PC-3 (cell line): ENCODE data around the gene APOO. TPM values are rescaled to one million over a fixed set of nuclear protein-coding genes. Genes with fewer than 3 reads are reported as not detected.

Source experiments
- ATAC-seq: fragments of 200-7000 bp; cut with Tn5 transposase; 2 replicates; pipeline ENCODE4 v1.9.1; 2020; ENCODE audit warnings: mild to moderate bottlenecking, moderate library complexity
- BruUV-seq: library from RNA; stranded (reverse); fragments of 400-500 nt; replicated peaks from 2 replicates; lab custom pipeline; 2021; lab: Mats Ljungman, UMichigan
- CTCF ChIA-PET: fragments of 300-600 bp; sonication (Branson Sonifier 250); formaldehyde crosslinking; loops from one replicate; lab custom pipeline; 2022; ENCODE audit warnings: antibody characterized with exemption; lab: Charles Lee
- POLR2A ChIA-PET: fragments of 300-600 bp; sonication (Branson Sonifier 250); formaldehyde crosslinking; loops from one replicate; lab custom pipeline; 2022; ENCODE audit warnings: antibody characterized with exemption; ENCODE audit not compliant: unreplicated experiment; lab: Charles Lee
- DNase-seq: peaks from one replicate; pipeline ENCODE4 v3.0.0-alpha.2; 2015
- H2AFZ ChIP-seq: fragments of 300-600 bp; sonication (generic); 2 replicates; pipeline ENCODE4 v1.6.0; 2016; ENCODE audit warnings: antibody characterized with exemption, low read length
- H3F3A ChIP-seq: fragments of 300-600 bp; sonication (generic); one replicate; pipeline ENCODE4 v1.6.0; 2017; ENCODE audit warnings: antibody characterized with exemption, low read length, control low read depth, mild to moderate bottlenecking; ENCODE audit not compliant: unreplicated experiment
- H3K27ac ChIP-seq: fragments of 300-600 bp; sonication (generic); 2 replicates; pipeline ENCODE4 v1.5.1; 2016; ENCODE audit warnings: mild to moderate bottlenecking, low read length
- H3K27me3 ChIP-seq: fragments of 300-600 bp; sonication (generic); 2 replicates; pipeline ENCODE4 v1.6.1; 2016; ENCODE audit warnings: low read length, mixed read lengths
- H3K36me3 ChIP-seq: fragments of 300-600 bp; sonication (generic); 2 replicates; pipeline ENCODE4 v1.6.1; 2016; ENCODE audit warnings: low read depth, mixed run types, low read length, mixed read lengths
- H3K4me1 ChIP-seq: fragments of 300-600 bp; sonication (generic); 2 replicates; pipeline ENCODE4 v1.5.1; 2016; ENCODE audit warnings: low read length; ENCODE audit not compliant: insufficient read depth
- H3K4me2 ChIP-seq: fragments of 300-600 bp; sonication (generic); 2 replicates; pipeline ENCODE4 v1.6.0; 2016; ENCODE audit warnings: low read length
- H3K4me3 ChIP-seq: fragments of 300-600 bp; sonication (generic); 2 replicates; pipeline ENCODE4 v1.5.1; 2016; ENCODE audit warnings: mild to moderate bottlenecking, low read length, mixed read lengths
- H3K79me2 ChIP-seq: fragments of 300-600 bp; sonication (generic); 2 replicates; pipeline ENCODE4 v1.6.1; 2017; ENCODE audit warnings: low read length, mixed read lengths
- H3K9ac ChIP-seq: fragments of 300-600 bp; sonication (generic); 2 replicates; pipeline ENCODE4 v1.6.0; 2016; ENCODE audit warnings: mild to moderate bottlenecking, low read length
- H3K9me2 ChIP-seq: fragments of 300-600 bp; sonication (generic); replicated peaks from 2 replicates; pipeline ENCODE4 v1.6.1; 2016; ENCODE audit warnings: mixed run types, low read length, mixed read lengths
- H3K9me3 ChIP-seq: fragments of 300-600 bp; sonication (generic); 2 replicates; pipeline ENCODE4 v1.6.1; 2016; ENCODE audit warnings: low read length, mixed read lengths
- H4K20me1 ChIP-seq: fragments of 300-600 bp; sonication (generic); 2 replicates; pipeline ENCODE4 v1.6.1; 2016; ENCODE audit warnings: low read length, mixed read lengths
- EZH2 ChIP-seq: fragments of 300-600 bp; sonication (generic); IDR thresholded peaks from one replicate; pipeline ENCODE4 v1.6.1; 2017; ENCODE audit warnings: antibody characterized with exemption, mild to moderate bottlenecking, low read length; ENCODE audit not compliant: unreplicated experiment
- EZH2phosphoT487 ChIP-seq: fragments of 300-600 bp; sonication (generic); IDR thresholded peaks from 2 replicates; pipeline ENCODE4 v1.6.1; 2018; ENCODE audit warnings: mild to moderate bottlenecking, antibody characterized with exemption, low read length, borderline replicate concordance
- intact Hi-C: fragments of 100-400 bp; cut with micrococcal nuclease; formaldehyde crosslinking; loops from 2 replicates; pipeline ENCODE4 v1.9.0; 2023
- total RNA-seq: library from RNA; depleted of rRNA; stranded (reverse); fragments of >200 nt; gene quantifications from 2 replicates; pipeline ENCODE4 v1.2.3, GENCODE V29; 2014
- TF ChIP-seq, protein P1 (sequence below): fragments of 300-600 bp; sonication (generic); conservative IDR thresholded peaks from 2 replicates; pipeline ENCODE4 v1.5.1; 2017; ENCODE audit warnings: antibody characterized with exemption, low read depth, mild to moderate bottlenecking, low read length

The APOO gene
- total RNA-seq, 1 experiment from 2014 or later, result 34.0 TPM

DNA sequence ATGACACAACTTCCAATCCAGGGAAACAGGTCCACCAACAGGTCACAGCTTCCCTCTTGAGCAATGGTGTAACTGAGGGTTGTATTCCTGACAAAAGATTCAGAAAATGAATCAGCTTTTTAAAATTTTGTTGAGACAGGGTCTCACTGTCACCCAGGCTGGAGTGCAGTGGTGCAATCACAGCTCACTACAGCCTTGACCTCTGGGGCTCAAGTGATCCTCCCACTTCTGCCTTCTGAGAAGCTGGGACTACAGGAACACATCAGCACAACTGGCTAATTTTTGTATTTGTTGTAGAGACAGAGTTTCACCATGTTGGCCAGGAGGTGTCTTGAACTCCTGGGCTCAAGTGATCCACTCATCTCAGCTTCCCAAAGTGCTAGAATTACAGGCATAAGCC, 81.1 kb downstream of the APOO start:
- Histone ChIP-seq H3K4me1 (peaks cover 18% of the 10 kb centered on the region), H3K4me3 (no peak overlapping the region), H3K4me2 (no peak overlapping the region), H3K27me3 (no peaks in the 10 kb centered on the region), H3K9me2 (no peaks in the 10 kb centered on the region), H3K27ac (no peak overlapping the region), H3K9me3 (no peaks in the 10 kb centered on the region), H2AFZ (no peak overlapping the region), H4K20me1 (no peaks in the 10 kb centered on the region), H3K36me3 (no peaks in the 10 kb centered on the region), H3K9ac (no peak overlapping the region), H3F3A (no peaks in the 10 kb centered on the region), H3K79me2 (no peaks in the 10 kb centered on the region)
- TF ChIP-seq EZH2 (no peak), EZH2phosphoT487 (no peak)
- TF ChIP-seq, protein P1, sequence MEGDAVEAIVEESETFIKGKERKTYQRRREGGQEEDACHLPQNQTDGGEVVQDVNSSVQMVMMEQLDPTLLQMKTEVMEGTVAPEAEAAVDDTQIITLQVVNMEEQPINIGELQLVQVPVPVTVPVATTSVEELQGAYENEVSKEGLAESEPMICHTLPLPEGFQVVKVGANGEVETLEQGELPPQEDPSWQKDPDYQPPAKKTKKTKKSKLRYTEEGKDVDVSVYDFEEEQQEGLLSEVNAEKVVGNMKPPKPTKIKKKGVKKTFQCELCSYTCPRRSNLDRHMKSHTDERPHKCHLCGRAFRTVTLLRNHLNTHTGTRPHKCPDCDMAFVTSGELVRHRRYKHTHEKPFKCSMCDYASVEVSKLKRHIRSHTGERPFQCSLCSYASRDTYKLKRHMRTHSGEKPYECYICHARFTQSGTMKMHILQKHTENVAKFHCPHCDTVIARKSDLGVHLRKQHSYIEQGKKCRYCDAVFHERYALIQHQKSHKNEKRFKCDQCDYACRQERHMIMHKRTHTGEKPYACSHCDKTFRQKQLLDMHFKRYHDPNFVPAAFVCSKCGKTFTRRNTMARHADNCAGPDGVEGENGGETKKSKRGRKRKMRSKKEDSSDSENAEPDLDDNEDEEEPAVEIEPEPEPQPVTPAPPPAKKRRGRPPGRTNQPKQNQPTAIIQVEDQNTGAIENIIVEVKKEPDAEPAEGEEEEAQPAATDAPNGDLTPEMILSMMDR, result no peak
- intact Hi-C loops, result no loop called here
- ChIA-PET POLR2A (no interaction called here), CTCF (no interaction called here)
- no TSS peak for BruUV-seq
- ATAC-seq (no peak), DNase-seq (no peak)

DNA sequence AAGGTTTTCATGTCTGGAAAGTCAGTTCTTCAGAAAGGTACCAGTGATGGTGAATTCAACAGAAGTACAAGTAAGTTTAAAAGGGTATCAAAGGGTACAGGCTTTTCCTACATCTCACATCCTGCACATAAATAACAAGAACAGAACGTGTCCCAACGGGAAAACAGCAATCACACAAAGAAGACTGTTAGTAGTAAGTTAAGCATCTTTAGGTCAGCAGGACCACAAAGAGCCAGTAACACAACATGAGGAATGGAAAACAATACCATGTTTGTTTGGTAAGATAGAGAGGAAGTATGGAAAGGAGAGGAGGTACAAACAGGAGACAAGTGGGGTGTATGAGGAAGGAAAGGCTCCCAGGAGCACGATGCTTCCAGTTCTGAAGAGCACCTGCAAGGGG, 81.5 kb downstream of the APOO start:
- Histone ChIP-seq H3K4me1 (peaks cover 20% of the 10 kb centered on the region), H3K4me2 (no peak overlapping the region), H3K9me3 (no peaks in the 10 kb centered on the region), H3K27ac (no peak overlapping the region), H3K79me2 (no peaks in the 10 kb centered on the region), H3K27me3 (no peaks in the 10 kb centered on the region), H4K20me1 (no peaks in the 10 kb centered on the region), H2AFZ (no peak overlapping the region), H3K36me3 (no peaks in the 10 kb centered on the region), H3F3A (no peaks in the 10 kb centered on the region), H3K4me3 (no peak overlapping the region), H3K9ac (no peak overlapping the region), H3K9me2 (no peaks in the 10 kb centered on the region)
- ChIA-PET CTCF (no interaction called here), POLR2A (no interaction called here)
- BruUV-seq, result no TSS peak
- TF ChIP-seq EZH2phosphoT487 (no peak), EZH2 (no peak)
- TF ChIP-seq, protein P1, result no peak
- intact Hi-C loops, result no loop called here
- DNase-seq, result no peak
- no peak for ATAC-seq

DNA sequence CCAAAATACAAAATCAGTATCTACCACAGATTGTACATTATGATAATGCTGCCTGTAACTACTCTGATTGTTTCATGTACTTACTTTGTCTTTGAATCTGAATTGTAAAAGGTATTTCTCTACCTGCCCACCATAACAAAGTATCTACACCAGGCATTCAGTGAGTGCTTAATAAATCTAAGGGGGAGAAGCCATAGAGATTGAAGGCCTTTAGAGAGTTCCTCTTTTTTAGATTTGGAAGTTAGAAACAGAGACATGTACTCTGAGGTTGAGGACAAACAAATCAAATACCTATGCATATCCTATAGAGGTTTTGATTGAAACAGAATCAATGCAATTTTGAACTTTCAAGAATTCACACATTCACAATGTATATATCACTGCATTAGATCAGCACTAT, 82.1 kb downstream of the APOO start:
- ATAC-seq (no peak), DNase-seq (no peak)
- Histone ChIP-seq H3K9ac (no peak overlapping the region), H2AFZ (no peak overlapping the region), H3K9me3 (no peaks in the 10 kb centered on the region), H3K9me2 (no peaks in the 10 kb centered on the region), H3K4me2 (no peak overlapping the region), H3K4me3 (no peak overlapping the region), H4K20me1 (no peaks in the 10 kb centered on the region), H3K27me3 (no peaks in the 10 kb centered on the region), H3F3A (no peaks in the 10 kb centered on the region), H3K79me2 (no peaks in the 10 kb centered on the region), H3K27ac (no peak overlapping the region), H3K36me3 (no peaks in the 10 kb centered on the region), H3K4me1 (peaks cover 21% of the 10 kb centered on the region)
- CTCF ChIA-PET, result no interaction called here
- BruUV-seq, result no TSS peak
- no peak for TF ChIP-seq EZH2phosphoT487
- TF ChIP-seq, protein P1, result no peak
- no peak for TF ChIP-seq EZH2
- intact Hi-C loops, result no loop called here
- POLR2A ChIA-PET, result no interaction called here
